GM12872 (cell line): Measurements from ENCODE around the gene PKNOX2.

Source experiments
- CTCF ChIP-seq: IDR thresholded peaks from 3 replicates; pipeline ENCODE4 v1.5.1; 2011; ENCODE audit warnings: low read depth, mild to moderate bottlenecking, low read length, moderate library complexity; ENCODE audit not compliant: insufficient read depth

The PKNOX2 gene

DNA sequence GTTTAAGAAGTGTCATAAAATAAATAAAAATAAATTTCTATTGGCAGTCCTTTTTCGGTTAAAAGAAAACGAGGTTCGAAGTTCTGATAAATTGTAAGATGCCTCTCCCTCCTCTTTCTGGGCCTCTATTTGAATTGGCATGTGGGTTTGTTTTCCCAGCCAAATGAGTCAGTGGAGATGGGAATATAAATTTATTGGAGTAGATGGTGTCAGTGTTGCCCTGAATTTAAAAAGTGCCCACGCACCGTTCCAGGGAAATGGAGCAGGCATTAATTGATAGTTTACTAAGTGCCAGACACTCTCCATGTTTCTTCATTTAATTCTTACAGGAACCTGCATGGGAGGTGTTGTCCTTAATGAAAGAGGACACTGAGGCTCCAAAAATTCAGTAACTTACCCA, 212.3 kb downstream of the PKNOX2 start:
- TF ChIP-seq CTCF, result no peak

DNA sequence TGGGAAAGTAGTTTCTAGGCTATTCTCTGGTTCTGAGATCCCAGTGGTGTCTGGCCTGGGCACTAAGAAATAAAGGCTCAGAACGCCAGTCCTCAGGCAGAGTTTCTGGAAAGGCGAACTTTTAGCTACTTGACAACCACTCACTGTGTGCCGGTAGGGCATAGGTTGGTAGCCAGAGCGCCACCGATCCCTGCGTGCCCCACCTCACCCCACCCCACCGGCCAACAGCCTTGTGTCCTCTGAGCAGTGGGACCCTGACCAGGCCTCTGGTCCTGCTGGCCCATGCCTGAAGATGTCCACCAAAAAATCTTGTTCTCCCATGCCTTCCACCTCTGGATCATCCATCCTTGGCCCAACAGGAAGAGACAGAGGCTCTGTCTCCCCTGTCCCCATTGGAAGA, 213.5 kb downstream of the PKNOX2 start:
- TF ChIP-seq CTCF, result no peak

DNA sequence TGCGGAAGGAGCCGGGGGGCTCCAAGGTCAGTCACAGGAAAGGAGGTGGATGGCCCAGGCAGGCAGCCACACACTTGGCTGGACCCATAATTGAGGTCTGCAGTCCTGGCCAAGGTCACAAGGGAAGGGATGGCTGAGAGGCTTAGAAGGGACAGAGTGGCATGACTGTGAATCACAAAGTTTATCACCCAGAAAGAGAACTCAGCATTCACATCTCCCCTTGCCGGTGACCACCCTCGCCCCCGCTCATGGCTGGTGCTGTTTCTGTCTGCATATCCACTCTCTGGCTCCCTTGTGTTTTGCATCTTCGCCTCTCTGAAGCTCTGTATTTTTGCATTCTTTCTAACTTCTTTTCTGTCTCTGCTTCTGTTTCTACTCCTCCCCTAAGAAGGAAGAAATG, 214.0 kb downstream of the PKNOX2 start:
- TF ChIP-seq CTCF, result no peak

GRCh38 chr11:125379565-125379964, 215.0 kb downstream of the PKNOX2 start:
- TF ChIP-seq CTCF, result no peak

DNA sequence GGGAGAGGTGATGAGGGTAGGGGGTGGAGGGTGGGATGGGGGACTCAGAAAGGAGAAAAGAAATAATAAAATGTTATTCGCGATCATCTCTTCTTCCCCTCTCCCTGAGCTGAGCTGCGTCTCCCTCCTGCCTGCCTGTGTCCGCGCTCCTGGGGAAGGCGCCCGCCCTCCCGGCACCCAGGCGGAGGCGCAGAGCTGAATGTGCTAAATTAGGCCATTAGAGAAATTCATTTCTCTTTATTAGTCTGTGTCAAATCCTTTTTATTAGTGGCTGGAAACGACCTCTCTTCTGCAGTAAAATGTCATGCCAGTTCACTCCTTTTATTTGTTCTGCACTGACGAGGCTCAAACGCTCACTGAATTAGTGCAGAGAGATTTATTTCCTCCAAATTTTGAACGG, 215.4 kb downstream of the PKNOX2 start:
- TF ChIP-seq CTCF, result no peak

DNA sequence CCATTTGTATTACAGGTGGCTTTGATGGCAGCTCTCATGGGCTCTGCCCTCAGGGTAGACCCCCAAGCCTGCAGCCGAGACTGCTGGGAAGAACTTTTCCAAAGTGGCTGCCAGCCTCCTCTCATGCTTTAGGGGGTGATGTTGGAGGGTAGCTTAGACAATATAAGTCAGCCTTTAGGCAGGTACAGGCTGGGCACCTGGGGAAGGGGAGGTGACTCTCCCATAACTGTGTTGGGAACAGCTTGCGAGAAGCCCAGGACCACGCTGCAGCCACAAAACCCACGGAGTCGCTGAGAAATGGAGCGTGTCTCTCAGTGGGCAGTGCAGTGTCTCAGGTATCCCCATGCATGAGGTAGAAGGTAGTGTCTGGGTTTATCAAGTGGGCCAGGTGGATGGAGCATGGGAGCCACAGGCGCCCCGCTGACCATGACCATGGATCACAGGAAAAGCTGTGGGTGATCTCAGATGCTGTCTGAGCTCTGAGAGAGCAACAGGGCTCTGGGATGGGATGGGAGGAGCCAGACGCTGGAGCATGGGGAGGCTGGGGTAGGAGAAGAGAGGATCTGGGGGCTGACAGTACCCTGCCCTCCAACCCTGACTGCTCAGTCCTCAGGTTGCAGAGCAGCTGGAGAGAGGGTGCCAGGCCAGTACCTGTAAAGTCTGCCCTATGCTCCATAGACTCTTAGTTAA, 216.3 kb downstream of the PKNOX2 start:
- no peak for TF ChIP-seq CTCF

DNA sequence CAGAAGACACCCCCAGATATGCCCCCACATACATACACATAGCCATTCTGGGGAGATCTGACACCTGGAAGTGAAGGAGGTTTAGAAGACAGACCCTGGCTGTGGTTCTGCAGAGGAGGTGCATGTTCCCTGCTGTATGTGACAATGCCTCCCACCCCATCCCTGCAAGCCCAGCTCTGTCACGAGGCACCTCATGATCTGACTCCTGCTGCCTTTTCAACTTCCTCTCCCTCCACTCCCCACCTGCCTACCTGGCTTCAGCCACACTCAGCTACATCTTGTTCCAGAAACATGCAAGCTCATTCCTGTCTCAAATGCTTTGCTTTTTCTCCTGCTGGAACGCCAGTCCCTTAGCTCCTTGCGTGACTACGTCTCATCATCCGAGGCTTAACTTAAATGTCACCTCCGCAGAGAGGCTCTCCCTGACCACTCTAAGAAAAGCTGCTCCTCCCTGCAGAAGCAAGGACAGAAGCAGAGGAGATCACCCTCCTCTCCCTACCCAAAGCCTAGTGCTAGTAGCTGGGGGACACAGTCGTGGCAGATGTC, 217.0 kb downstream of the PKNOX2 start:
- no peak for TF ChIP-seq CTCF
